Activated CD8-positive, alpha-beta memory T cell treated with anti-CD3 and anti-CD28 coated beads, Interleukin-2, amount 50 U/mL, for 24 hours (primary cell): ENCODE measurements around the gene WDR93.

ENCODE experiments used
- DNase-seq: peaks from one replicate; pipeline ENCODE4 v3.0.0-alpha.2; 2020; ENCODE audit errors: extremely low read depth

The WDR93 gene

DNA sequence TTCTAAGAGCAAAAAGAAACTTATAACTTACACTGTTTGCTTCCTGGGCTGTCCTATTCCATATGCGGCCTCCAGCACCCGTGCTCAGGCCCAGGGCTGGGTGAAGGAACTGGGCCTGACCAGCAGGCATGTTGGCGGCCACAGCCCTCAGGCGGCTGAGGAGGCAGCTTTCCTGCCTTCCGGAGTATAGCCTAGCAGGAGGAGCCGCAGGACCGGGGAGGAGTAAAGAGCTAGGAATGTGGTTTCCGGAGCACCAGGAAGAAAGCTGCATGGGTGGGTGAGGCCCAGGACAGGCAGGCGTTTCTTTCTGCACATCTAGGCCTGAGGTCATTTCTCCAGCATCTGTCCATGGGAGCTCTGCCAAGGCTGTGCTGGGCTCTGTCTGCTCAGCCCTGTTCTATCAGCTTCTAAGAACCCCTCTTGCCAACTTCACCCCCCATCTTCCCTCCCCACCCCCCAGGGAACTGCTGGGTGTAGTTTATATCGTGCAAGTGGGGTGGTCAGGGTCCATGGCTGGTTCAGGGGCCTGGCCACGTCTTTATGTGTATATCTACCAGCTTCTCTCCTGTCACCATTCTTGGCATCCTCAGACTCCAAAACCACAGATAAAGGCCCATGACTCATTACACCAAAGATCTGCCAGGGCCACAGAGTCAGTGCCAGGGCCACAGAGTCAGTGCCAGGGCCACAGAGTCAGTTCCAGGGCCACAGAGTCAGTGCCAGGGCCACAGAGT lies 27.6 kb upstream of the WDR93 start:
- DNase-seq, result no peak

GRCh38 chr15:89664441-89665350 lies 25.9 kb upstream of the WDR93 start:
- DNase-seq, result no peak

DNA sequence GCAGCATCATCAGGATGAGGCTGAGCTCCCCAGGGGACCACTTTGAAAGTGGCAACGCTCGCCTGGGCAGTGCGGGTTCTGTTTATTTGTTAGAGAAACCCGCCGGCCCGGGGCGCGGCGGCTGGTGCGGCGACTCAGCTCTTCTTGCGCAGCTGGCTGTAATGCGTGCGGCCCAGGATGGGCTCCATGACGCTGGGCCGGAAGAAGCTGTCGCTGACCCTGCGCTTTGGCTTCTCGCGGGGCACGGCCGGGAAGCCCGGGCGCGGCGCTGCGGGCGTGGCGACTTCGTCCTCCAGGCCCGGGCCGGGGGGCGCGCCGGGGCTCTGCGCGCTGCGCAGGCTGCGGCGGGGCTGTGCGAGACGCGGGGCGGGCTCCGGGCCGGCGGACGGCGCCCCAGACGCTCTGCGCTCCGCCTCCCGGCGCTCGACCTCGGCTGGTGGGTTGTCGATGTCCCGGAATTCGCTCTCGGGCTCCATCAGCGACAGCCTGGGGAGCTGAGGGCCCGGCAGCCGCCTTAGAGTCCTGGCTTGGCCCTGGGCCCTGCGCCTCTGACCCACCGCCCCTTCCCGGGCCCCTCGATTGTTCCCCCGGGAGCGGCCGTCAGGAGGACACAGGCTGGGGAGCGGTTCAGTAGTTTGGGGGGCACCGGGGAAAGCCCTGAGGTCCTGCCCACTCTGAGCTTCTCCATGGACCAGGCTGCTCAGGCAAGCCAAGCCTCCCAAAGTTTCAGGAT lies 25.0 kb upstream of the WDR93 start:
- no peak for DNase-seq

GRCh38 chr15:89666184-89666857 lies 24.3 kb upstream of the WDR93 start:
- DNase-seq, result no peak

DNA sequence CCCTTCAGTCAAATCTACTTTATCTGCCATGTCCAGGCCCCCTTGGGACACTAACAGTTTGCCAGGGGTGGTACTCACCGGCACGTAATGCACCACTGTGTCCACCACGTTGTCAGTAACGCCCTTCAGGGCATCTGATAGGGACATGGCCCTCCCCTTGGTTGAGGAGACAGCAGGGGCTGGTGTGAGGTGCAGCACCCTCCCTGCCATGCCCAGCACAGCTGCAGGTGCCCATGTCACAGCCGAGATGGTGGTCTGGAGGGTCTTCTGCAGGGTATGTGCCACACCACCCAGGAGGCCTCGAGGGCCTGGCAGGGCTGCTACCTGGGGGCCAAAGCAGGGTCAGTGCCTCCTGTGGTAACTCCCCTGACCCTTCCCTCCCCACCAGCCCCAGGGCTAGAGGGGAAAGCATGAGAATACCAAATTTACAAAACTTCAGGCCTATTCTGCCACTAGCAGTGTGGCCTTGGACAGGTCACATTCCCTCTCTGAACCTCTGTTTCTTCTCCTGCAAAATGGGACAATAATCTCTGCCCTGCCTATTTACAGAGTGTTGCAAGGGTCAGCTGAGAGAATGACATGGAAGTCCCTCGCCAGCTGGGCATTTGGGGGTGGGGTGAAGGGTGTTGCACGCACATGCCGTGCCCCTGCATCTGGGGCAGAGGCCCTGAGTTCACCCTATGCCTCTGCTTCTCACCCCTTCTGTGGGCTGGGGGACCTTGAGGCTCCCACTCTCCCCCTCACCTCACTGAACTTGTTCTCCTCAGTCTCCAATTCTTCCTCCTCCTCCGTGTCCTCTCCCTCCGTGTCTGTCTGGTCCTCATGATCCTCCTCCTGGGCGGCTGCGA lies 23.5 kb upstream of the WDR93 start:
- no peak for DNase-seq

- DNase-seq, result no peak
Measured at GRCh38 chr15:89667706-89667960, 23.0 kb upstream of the WDR93 start.

- no peak for DNase-seq
Measured at GRCh38 chr15:89668171-89668570, 22.4 kb upstream of the WDR93 start.

DNA sequence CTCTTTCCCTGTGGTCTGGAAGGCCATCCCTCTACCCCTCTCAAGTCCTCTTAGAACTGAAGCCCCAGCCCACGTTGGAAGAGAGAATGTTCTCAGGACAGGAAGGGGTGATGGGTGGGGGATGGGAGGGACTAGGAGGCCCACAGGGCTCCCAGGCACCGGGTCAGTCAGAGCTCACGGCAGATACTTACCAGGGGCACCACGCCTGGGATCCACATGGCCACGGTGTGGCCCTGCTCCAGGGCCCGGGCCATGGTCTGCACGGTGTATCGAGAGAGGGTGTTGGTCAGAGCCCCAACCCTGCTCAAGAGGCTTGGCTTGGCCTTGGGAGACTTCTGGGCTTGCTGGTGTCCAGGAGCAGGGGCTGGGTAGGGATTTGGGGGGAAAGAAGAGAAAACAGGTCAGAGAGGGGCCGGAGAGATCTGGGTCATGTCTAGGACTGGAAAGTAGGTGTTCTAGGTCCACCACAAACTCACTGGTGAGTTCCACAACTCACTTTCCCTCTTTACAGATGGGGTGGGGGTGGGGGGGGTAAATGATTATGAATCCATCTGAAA lies 21.2 kb upstream of the WDR93 start:
- DNase-seq, result no peak

GRCh38 chr15:89669941-89670340 lies 20.7 kb upstream of the WDR93 start:
- no peak for DNase-seq

DNA sequence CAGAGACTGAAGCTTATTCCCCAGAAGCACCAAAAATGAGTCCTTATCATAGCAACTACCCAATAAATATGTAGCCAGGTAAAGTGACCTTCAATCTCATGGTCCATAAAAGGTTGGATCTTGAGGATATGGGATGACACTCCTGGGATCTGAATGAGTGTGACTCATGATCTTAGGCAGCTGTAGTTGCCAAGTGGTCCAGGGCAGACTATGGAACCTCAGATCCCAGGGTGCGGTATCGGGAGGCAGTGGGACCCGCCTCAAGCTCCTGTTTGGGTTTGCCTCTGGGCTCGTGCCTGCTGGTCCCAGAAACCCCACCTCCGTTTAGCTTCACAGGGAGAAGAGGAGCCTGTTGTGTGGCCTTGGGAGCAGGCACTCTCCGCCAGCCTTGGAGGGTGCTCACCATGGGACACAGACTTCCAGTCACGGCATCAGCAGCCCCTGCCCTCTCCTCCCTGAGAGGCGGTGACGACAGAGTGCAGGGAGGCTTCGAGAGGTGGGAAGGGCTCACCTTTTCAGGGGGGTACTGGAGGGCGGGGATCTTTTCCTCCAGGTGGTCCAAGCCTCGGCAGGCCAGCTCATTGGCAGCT lies 19.5 kb upstream of the WDR93 start:
- no peak for DNase-seq

DNA sequence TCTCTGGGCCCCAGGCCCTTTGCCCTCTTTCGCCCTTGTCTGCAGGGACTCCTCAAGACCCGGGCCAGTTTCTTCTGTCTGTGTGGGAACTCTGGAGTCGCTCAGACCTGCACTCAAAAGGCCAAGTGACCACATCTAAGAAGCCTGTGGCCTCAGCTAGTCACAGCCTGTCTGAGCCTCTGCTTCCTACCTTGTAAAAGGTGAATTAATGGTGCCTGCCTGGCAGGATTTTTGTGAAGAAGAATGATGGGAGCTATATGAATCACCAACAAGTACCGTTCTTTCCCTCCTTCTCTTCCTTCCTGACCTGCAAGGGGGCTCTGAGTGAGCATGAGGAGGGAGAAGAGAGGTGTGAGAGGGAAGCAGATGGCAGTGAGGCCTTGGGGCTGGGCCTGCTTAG lies 18.9 kb upstream of the WDR93 start:
- no peak for DNase-seq

DNA sequence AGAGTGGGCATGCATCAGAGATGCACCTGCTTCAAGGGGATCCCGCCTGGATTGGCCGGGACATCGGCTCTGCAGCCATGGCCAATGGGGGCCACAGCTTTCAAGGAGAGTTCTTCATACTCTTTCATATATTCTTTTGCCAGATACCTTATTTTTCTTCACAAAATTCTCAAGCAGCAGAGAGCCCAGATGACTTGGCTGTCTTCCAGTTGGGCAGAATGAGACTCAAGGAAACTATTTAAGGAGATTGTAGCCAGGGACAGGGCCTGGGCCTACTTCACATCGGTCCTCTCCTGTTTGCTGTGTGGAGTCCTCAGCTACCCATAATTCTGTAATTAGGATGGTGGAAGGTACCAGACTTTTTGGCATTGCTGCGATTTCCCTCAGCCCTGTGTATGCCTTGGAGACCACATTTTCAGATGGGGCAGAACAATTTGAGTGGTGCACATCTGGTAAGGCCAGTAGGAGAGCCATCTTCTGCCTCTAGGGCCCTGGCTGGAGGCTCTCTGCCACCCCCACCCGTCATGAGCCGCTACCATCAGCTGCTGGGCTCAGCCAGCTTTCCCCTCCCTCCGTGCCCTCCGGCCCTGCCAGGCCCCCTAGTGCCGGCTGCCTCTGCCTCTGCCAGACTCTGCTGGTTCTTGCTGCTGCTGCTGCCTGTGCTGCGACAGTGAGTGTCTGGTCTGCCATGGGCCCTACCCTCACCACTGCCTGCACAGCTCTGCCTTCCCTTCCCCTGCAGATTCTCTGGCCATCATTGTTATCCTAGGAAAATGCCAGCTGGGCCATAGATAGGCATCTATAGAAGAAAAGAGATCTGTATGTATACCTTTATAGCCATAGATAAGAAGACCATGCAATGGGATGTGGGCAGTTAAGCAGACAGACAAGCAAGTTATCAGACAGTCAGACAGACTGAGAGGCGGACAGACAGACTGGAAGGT lies 18.1 kb upstream of the WDR93 start:
- DNase-seq, result no peak

- DNase-seq, result no peak
Measured at GRCh38 chr15:89673165-89673512, 17.5 kb upstream of the WDR93 start.

DNA sequence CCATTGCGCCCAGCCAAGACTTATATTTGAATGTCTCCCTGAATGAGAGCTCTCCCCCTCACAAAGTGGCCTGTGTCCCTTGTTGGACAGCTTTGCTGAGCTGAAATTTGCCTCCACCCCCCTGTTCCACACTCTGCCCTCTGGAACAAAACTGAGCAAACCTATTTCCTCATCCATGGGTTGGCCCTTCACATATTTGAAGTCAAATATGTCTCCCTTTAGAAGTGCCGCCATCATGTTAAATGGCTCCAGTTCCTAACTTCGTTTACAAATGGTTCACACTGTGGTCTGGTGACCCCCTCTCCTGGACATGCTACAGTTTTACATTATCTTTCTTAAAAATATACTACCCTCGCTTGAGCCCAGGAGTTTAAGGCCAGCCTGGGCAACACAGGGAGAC lies 16.1 kb upstream of the WDR93 start:
- no peak for DNase-seq

DNA sequence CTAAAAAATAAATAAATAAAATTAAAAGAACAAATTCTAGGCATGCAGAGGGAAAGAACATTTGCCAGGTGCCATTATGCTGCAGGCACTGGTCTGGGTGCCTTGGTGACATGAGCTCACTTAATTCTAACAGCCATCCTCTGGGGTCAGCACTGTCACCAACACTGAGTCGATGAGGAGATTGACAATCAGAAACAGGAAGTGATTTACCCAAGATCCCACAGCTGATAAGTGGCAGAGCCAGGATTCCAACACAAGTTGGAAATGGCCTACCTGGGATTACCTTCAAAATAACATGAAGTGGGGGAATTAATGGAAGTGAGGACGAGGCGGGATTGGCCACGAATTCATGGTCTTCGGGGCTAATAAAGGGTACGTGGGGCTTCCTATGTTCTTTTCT lies 15.0 kb upstream of the WDR93 start:
- no peak for DNase-seq

- DNase-seq, result no peak
Measured at GRCh38 chr15:89677381-89677780, 13.2 kb upstream of the WDR93 start.

- DNase-seq, result no peak
Measured at GRCh38 chr15:89679212-89679611, 11.4 kb upstream of the WDR93 start, which contains the start of gene PLIN1. TSS of gene PLIN1 (minus strand) at chr15:89679367. CDS start at chr15:89677489, 1,878 bp downstream.

DNA sequence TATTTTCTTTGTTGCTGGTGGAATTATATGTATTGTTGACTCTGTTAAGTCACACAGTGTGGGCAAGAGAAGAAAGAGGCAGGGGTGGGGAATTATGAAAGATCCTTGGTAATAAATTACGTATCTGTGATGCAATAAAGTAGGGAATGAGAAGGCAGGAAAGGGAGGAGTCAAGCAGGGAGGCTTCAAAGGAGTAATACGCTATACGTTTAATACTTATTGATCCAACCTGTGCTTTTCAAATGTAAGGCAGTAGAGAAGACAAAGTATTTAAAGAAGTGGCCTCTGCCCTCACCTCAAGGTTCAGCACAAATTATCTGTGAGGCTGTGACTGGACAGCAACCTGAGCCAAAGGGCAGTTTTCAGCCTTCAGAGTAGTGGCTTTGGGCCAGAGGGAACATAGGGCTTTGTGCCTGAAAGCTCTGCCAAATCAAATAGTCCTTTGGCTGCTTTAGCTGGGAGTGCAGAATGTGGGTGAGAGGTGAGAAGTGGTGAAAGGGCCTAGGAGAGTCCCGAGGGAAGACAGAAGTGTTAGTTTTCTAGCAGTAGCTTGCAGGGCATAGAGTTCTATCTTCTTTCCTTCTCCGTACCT lies 10.2 kb upstream of the WDR93 start:
- DNase-seq, result no peak

DNA sequence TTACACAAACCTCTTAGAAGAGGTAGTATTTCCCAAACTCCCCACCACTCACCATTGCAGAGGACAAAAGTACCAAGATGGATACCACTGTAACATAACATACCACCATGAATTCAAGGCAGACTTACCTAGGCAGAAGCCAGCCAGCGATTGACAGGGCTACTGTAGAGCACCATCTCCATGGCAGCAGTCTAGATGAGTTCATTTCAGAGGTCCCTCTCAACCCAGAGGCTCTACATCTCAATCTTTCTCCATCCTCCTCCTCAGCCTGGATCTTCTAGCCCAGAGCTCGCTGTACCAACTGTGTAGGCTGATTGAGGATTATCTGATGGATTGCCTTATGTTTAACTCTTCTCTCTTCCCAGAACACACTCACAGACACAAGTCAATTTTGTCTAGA lies 9.5 kb upstream of the WDR93 start:
- DNase-seq, result no peak
